GM12878 (cell line): Measurements from ENCODE around the gene FCGR3B. TPM values are rescaled to one million over a fixed set of nuclear protein-coding genes. Genes with fewer than 3 reads are reported as not detected.
"Not testable (repeated sequence)": the region's sequence is repeated elsewhere in the genome, so short reads cannot be mapped to it uniquely, and the experiment has no call there.

Experiments
- ATAC-seq: fragments of 200-7000 bp; cut with Tn5 transposase; 3 replicates; pipeline ENCODE4 v1.9.1; 2020; ENCODE audit warnings: mild to moderate bottlenecking, moderate library complexity
- BruUV-seq: library from RNA; stranded (reverse); fragments of 400-500 nt; replicated peaks from 2 replicates; lab custom pipeline; 2021; lab: Mats Ljungman, UMichigan
- CTCF ChIA-PET: fragments of 300-600 bp; sonication (Branson Sonifier 250); formaldehyde crosslinking; extraction: SDS; loops from one replicate; lab custom pipeline; 2021; ENCODE audit warnings: inconsistent platforms; lab: Yijun Ruan, JAX
- POLR2A ChIA-PET: fragments of 350-600 bp; formaldehyde crosslinking; extraction: SDS; loops from one replicate; lab custom pipeline; 2021; ENCODE audit warnings: inconsistent platforms; lab: Charles Lee
- RAD21 ChIA-PET: fragments of 300-600 bp; sonication (Branson Sonifier 250); formaldehyde crosslinking; loops from one replicate; lab custom pipeline; 2023; ENCODE audit warnings: antibody characterized with exemption; ENCODE audit not compliant: unreplicated experiment; lab: Charles Lee
- SMC1A ChIA-PET: fragments of 300-600 bp; sonication (Branson Sonifier 250); formaldehyde crosslinking; loops from one replicate; lab custom pipeline; 2023; ENCODE audit not compliant: unreplicated experiment, uncharacterized antibody; lab: Charles Lee
- DNase-seq: peaks from one replicate; pipeline ENCODE4 v3.0.0-alpha.2; 2011; ENCODE audit warnings: low read depth, low spot score
- FAIRE-seq: peaks from 3 replicates; lab custom pipeline; 2011; peaks lifted over from hg19 to GRCh38; lab: Jason Lieb, UNC
- H2AFZ ChIP-seq: 2 replicates; pipeline ENCODE4 v1.6.0; 2011; ENCODE audit warnings: low read depth, low read length, control low read depth; ENCODE audit not compliant: control insufficient read depth
- H3K27ac ChIP-seq: 2 replicates; pipeline ENCODE4 v1.5.1; 2011; ENCODE audit warnings: control low read depth; ENCODE audit not compliant: control insufficient read depth, insufficient read depth
- H3K27me3 ChIP-seq, 2 experiments: replicated peaks in 1 of 2; 2 replicates each; pipeline versions ENCODE4 v1.6.0 to v1.6.1; 2011; ENCODE audit warnings: low read length in 1 of 2; ENCODE audit not compliant: control insufficient read depth in 2 of 2, insufficient read depth in 2 of 2
- H3K36me3 ChIP-seq, 2 experiments: 2 replicates each; pipeline ENCODE4 v1.5.1; 2011; ENCODE audit warnings: low read length in 1 of 2; ENCODE audit not compliant: control insufficient read depth in 2 of 2, insufficient read depth in 2 of 2
- H3K4me1 ChIP-seq: 2 replicates; pipeline ENCODE4 v1.6.1; 2011; ENCODE audit warnings: mild to moderate bottlenecking, low read length, moderate library complexity, mixed read lengths; ENCODE audit not compliant: control insufficient read depth, insufficient read depth
- H3K4me2 ChIP-seq: 2 replicates; pipeline ENCODE4 v1.6.0; 2011; ENCODE audit warnings: control low read depth; ENCODE audit not compliant: control insufficient read depth, insufficient read depth
- H3K4me3 ChIP-seq: fragments of 200-600 bp; sonication (generic); 2 replicates; pipeline ENCODE4 v1.5.1; 2016
- H3K79me2 ChIP-seq: 2 replicates; pipeline ENCODE4 v1.6.0; 2011; ENCODE audit warnings: low read length; ENCODE audit not compliant: control insufficient read depth, insufficient read depth
- H3K9ac ChIP-seq: 2 replicates; pipeline ENCODE4 v1.8.0; 2011; ENCODE audit warnings: low read length, control low read depth, mixed read lengths; ENCODE audit not compliant: control insufficient read depth, insufficient read depth
- H3K9me3 ChIP-seq: replicated peaks from 3 replicates; pipeline ENCODE4 v1.5.1; 2011; ENCODE audit warnings: mild to moderate bottlenecking, low read length; ENCODE audit not compliant: control insufficient read depth, insufficient read depth
- H4K20me1 ChIP-seq: 2 replicates; pipeline ENCODE4 v1.6.0; 2011; ENCODE audit not compliant: control insufficient read depth, insufficient read depth
- CBX3 ChIP-seq: fragments of 200-600 bp; sonication (generic); IDR thresholded peaks from 2 replicates; pipeline ENCODE4 v1.6.1; 2016; ENCODE audit warnings: low read depth, borderline replicate concordance
- HDAC6 ChIP-seq: fragments of 200-600 bp; sonication (generic); IDR thresholded peaks from one replicate; pipeline ENCODE4 v1.8.0; 2017; ENCODE audit warnings: antibody characterized with exemption; ENCODE audit not compliant: unreplicated experiment
- NFYB ChIP-seq: IDR thresholded peaks from 2 replicates; pipeline ENCODE4 v1.6.1; 2011; ENCODE audit warnings: low read depth, mild to moderate bottlenecking, low read length, improper control_type of control experiment, moderate library complexity; ENCODE audit not compliant: insufficient read depth
- PAX8 ChIP-seq: fragments of 450-650 bp; IDR thresholded peaks from 2 replicates; pipeline ENCODE4 v1.6.1; 2017; ENCODE audit warnings: mild to moderate bottlenecking, moderate library complexity
- RELB ChIP-seq: fragments of 450-650 bp; IDR thresholded peaks from 2 replicates; pipeline ENCODE4 v1.6.1; 2017; ENCODE audit warnings: low read depth, mild to moderate bottlenecking, moderate library complexity
- RUNX3 ChIP-seq: IDR thresholded peaks from 2 replicates; pipeline ENCODE4 v1.6.1; 2012; ENCODE audit warnings: low read length, inconsistent platforms
- SREBF1 ChIP-seq: IDR thresholded peaks from 2 replicates; pipeline ENCODE4 v1.6.1; 2012; ENCODE audit warnings: mild to moderate bottlenecking, low read length
- STAT3 ChIP-seq: IDR thresholded peaks from 2 replicates; pipeline ENCODE4 v1.6.1; 2011; ENCODE audit warnings: low read depth, low read length, improper control_type of control experiment
- TARDBP ChIP-seq: IDR thresholded peaks from 2 replicates; pipeline ENCODE4 v1.6.1; 2016; ENCODE audit warnings: borderline replicate concordance
- TCF12 ChIP-seq: IDR thresholded peaks from 2 replicates; pipeline ENCODE4 v1.6.1; 2011; ENCODE audit warnings: low read depth, mild to moderate bottlenecking, low read length
- ZBTB4 ChIP-seq: fragments of 450-650 bp; formaldehyde crosslinking; IDR thresholded peaks from 2 replicates; pipeline ENCODE4 v1.4.0; 2022; ENCODE audit warnings: mild to moderate bottlenecking, moderate library complexity
- WGBS: methylation state at CpG from one replicate; pipeline ENCODE4 v1.1.6; 2016; ENCODE audit warnings: low lambda C conversion rate; ENCODE audit not compliant: insufficient replicate concordance, insufficient coverage; ENCODE audit errors: missing lambda C conversion rate; 5-methylcytosine and 5-hydroxymethylcytosine counted together
- in situ Hi-C: fragments of 300-500 bp; cut with MboI; formaldehyde crosslinking; loops from 9 replicates; pipeline ENCODE4 v1.14.3; 2018; ENCODE audit warnings: mixed read lengths
- intact Hi-C: fragments of 100-400 bp; cut with micrococcal nuclease; formaldehyde crosslinking; loops from one replicate; pipeline ENCODE4 v1.14.2; 2022; ENCODE audit not compliant: unreplicated experiment
- polyA plus RNA-seq, 11 experiments: library from polyadenylated mRNA; depleted of rRNA in 4 of 11; unstranded in 6 of 11; stranded (reverse) in 5 of 11; fragments of >200 nt; fragmentation: Nextera tagmentation in 4 of 11; fragmentation: Illumina TruSeq in 1 of 11; extraction: Ambion mirVana in 4 of 11; extraction: Trizol in 1 of 11; gene quantifications; 1 replicate in 1 of 11; 2 replicates in 10 of 11; pipeline versions ENCODE4 v1.2.1 to v1.2.3, GENCODE V29; 2011 to 2016; ENCODE audit warnings: inconsistent platforms in 2 of 11, missing spikeins in 2 of 11, low read depth in 1 of 11
- total RNA-seq, 4 experiments: library from RNA; depleted of rRNA in 3 of 4; stranded (reverse); fragments of >200 nt in 3 of 4; fragmentation: Illumina TruSeq in 1 of 4; extraction: Trizol in 1 of 4; gene quantifications; 2 replicates each; pipeline versions ENCODE4 v1.2.1 to v1.2.3, GENCODE V29; 2013 to 2021
- TF ChIP-seq, protein P1 (sequence below): IDR thresholded peaks from 2 replicates; pipeline ENCODE4 v1.6.1; 2011; ENCODE audit warnings: low read depth, low read length, improper control_type of control experiment, borderline replicate concordance
- TF ChIP-seq, protein P2 (sequence below): fragments of 450-650 bp; formaldehyde crosslinking; IDR thresholded peaks from 2 replicates; pipeline ENCODE4 v1.5.0; 2022; ENCODE audit warnings: mild to moderate bottlenecking, missing genetic modification characterization

The FCGR3B gene
- total and polyA plus RNA-seq, 10 of the 15 experiments (the other 5 are each of a cell fraction or from before 2014, with no cell fraction given) = not detected

DNA sequence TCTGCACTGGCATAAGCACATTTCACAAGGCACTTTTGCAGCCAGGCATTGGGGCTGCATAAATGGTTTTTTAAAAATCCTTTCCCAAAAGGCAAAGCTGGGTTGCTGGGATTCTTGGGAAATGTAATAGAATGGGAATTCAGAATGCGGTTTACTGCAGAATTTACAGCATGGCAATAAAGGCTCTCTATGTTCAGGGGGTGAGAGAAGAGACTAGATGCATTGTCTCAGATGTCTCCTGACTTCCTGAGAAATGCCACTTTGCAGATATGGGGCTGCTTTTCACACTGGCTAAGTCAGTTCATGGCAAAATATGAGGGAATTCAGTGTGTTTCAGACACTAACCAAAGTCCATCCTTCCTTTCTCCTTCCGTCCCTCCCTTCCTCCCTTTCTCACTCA, 45.5 kb upstream of the FCGR3B start (continued):
- no peak for TF ChIP-seq ZBTB4 (CRISPR knock-in tag)
- TF ChIP-seq RELB = no peak
- TF ChIP-seq PAX8 = no peak
- no peak for TF ChIP-seq TARDBP
- TF ChIP-seq CBX3 = no peak
- no peak for TF ChIP-seq STAT3
- TF ChIP-seq RUNX3 = no peak
- TF ChIP-seq, protein P1, sequence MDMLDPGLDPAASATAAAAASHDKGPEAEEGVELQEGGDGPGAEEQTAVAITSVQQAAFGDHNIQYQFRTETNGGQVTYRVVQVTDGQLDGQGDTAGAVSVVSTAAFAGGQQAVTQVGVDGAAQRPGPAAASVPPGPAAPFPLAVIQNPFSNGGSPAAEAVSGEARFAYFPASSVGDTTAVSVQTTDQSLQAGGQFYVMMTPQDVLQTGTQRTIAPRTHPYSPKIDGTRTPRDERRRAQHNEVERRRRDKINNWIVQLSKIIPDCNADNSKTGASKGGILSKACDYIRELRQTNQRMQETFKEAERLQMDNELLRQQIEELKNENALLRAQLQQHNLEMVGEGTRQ = no peak
- TF ChIP-seq SREBF1 = no peak
- no peak for TF ChIP-seq NFYB
- TF ChIP-seq HDAC6 = no peak
- TF ChIP-seq, protein P2, sequence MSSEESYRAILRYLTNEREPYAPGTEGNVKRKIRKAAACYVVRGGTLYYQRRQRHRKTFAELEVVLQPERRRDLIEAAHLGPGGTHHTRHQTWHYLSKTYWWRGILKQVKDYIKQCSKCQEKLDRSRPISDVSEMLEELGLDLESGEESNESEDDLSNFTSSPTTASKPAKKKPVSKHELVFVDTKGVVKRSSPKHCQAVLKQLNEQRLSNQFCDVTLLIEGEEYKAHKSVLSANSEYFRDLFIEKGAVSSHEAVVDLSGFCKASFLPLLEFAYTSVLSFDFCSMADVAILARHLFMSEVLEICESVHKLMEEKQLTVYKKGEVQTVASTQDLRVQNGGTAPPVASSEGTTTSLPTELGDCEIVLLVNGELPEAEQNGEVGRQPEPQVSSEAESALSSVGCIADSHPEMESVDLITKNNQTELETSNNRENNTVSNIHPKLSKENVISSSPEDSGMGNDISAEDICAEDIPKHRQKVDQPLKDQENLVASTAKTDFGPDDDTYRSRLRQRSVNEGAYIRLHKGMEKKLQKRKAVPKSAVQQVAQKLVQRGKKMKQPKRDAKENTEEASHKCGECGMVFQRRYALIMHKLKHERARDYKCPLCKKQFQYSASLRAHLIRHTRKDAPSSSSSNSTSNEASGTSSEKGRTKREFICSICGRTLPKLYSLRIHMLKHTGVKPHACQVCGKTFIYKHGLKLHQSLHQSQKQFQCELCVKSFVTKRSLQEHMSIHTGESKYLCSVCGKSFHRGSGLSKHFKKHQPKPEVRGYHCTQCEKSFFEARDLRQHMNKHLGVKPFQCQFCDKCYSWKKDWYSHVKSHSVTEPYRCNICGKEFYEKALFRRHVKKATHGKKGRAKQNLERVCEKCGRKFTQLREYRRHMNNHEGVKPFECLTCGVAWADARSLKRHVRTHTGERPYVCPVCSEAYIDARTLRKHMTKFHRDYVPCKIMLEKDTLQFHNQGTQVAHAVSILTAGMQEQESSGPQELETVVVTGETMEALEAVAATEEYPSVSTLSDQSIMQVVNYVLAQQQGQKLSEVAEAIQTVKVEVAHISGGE (CRISPR knock-in tag) = no peak
- no peak for TF ChIP-seq TCF12
- TF ChIP-seq, all 136 proteins: peak for 0

DNA sequence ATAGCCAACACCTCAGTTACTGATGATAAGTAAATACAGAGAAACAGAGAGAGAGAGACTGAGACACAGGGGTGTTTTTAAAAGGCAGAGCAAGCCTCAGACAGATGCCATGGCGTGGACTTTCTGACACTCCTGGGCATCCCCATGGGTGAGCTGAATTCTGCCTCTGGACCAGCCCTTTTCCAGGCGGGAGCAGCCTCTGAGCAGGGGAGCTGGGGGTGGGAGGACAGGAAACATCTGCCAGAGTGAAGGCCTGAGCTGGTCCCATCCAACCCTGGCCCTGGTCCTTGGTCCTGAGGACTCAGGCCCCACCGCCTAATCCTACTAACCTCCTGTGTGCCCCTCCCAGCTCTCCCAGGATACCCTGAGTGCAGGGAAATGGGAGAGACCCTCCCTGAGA, 43.9 kb upstream of the FCGR3B start:
- FAIRE-seq, intact Hi-C loops, POLR2A ChIA-PET, H3K79me2 ChIP-seq, ATAC-seq, DNase-seq, H4K20me1 ChIP-seq, H3K4me1 ChIP-seq, CTCF ChIA-PET, H3K4me2 ChIP-seq, H3K4me3 ChIP-seq, RAD21 ChIA-PET, H3K36me3 ChIP-seq, H3K27ac ChIP-seq, H3K27me3 ChIP-seq, H2AFZ ChIP-seq, H3K9ac ChIP-seq, H3K9me3 ChIP-seq, in situ Hi-C loops: not testable (repeated sequence)
- SMC1A ChIA-PET = interaction anchor here (0.9 kb wide), 1 partner anchor 58 kb away, joined by 3 read pairs; no protein-coding TSS in a partner anchor
- BruUV-seq = TSS peak; percentile 25
- 62% methylated on average over 3 of the region's 3 CpGs for WGBS
